Suprapubic skin (tissue), 4 donors: Measurements from ENCODE around the gene ENPP3. TPM values are rescaled to one million over a fixed set of nuclear protein-coding genes. Genes with fewer than 3 reads are reported as not detected.

Experiments
- DNase-seq, 2 donors: peaks; one replicate each; pipeline ENCODE4 v3.0.0-alpha.2; 2019; ENCODE audit warnings: low spot score in 2 of 2
- H3K27ac ChIP-seq: fragments of 200-600 bp; sonication (generic); one replicate; pipeline ENCODE4 v1.5.1; 2019
- H3K27me3 ChIP-seq: fragments of 200-600 bp; sonication (generic); one replicate; pipeline ENCODE4 v1.5.1; 2019
- H3K36me3 ChIP-seq: fragments of 200-600 bp; sonication (generic); one replicate; pipeline ENCODE4 v1.5.1; 2019
- H3K4me1 ChIP-seq: fragments of 200-600 bp; sonication (generic); one replicate; pipeline ENCODE4 v1.5.1; 2019
- H3K4me3 ChIP-seq: fragments of 200-600 bp; sonication (generic); one replicate; pipeline ENCODE4 v1.5.1; 2019; ENCODE audit warnings: mild to moderate bottlenecking
- H3K9me3 ChIP-seq: fragments of 200-600 bp; sonication (generic); one replicate; pipeline ENCODE4 v1.5.1; 2019
- EP300 ChIP-seq: sonication (generic); formaldehyde crosslinking; IDR thresholded peaks from one replicate; pipeline ENCODE4 v1.6.1; 2017; ENCODE audit warnings: antibody characterized with exemption
- POLR2A ChIP-seq, 2 donors: fragments of 450-650 bp; IDR thresholded peaks; one replicate each; pipeline ENCODE4 v1.6.1; 2017; ENCODE audit warnings: antibody characterized with exemption in 2 of 2, mild to moderate bottlenecking in 2 of 2, moderate library complexity in 2 of 2
- POLR2AphosphoS5 ChIP-seq, 3 donors: sonication (generic); formaldehyde crosslinking; IDR thresholded peaks; one replicate each; pipeline ENCODE4 v1.6.1; 2017; ENCODE audit warnings: antibody characterized with exemption in 3 of 3
- WGBS: methylation state at CpG from one replicate; pipeline ENCODE4 v1.1.5; 2018; 5-methylcytosine and 5-hydroxymethylcytosine counted together
- total RNA-seq, 4 donors: library from RNA; depleted of rRNA; stranded (reverse); fragments of >200 nt; gene quantifications; one replicate each; pipeline ENCODE4 v1.1.0, GENCODE V29; 2016
- TF ChIP-seq, protein P1 (sequence below), 2 donors: fragments of 200-600 bp in 1 of 2; fragments of 450-650 bp in 1 of 2; sonication (generic) in 1 of 2; IDR thresholded peaks; one replicate each; pipeline ENCODE4 v1.5.1; 2016 to 2019; ENCODE audit warnings: antibody characterized with exemption in 2 of 2, mild to moderate bottlenecking in 1 of 2, moderate library complexity in 1 of 2

ENPP3 gene
- total RNA-seq, 4 donors from 2014 or later, result 0.15 to 3.1 (median 0.68) TPM

DNA sequence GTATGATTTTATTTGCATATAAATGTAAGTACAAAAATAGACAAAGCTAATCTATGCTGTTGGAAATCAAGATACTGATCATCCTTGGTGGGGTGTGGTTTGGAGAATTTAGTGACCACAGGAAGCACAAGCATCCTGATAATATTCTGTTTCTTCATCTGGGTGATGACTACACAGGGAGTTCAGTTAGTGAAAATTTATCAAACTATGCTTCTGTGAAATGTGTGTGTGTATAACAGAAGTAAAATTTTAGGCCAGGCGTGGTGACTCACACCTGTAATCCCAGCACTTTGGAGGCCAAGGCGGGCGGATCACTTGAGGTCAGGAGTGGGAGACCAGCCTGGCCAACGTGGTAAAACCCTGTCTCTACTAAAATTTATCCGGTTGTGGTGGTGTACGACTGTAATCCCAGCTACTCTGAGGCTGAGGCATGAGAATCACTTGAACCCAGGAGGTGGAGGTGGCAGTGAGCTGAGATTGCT lies 20.6 kb downstream of the ENPP3 start:
- H3K27me3 ChIP-seq, result no peaks in the 10 kb centered on the region
- H3K27ac ChIP-seq, result no peak overlapping the region
- H3K4me3 ChIP-seq, result no peak overlapping the region
- H3K9me3 ChIP-seq, result no peaks in the 10 kb centered on the region
- no peak for DNase-seq
- 84% methylated on average over 6 of the region's 6 CpGs for WGBS
- no peaks in the 10 kb centered on the region for H3K4me1 ChIP-seq
- TF ChIP-seq, protein P1, sequence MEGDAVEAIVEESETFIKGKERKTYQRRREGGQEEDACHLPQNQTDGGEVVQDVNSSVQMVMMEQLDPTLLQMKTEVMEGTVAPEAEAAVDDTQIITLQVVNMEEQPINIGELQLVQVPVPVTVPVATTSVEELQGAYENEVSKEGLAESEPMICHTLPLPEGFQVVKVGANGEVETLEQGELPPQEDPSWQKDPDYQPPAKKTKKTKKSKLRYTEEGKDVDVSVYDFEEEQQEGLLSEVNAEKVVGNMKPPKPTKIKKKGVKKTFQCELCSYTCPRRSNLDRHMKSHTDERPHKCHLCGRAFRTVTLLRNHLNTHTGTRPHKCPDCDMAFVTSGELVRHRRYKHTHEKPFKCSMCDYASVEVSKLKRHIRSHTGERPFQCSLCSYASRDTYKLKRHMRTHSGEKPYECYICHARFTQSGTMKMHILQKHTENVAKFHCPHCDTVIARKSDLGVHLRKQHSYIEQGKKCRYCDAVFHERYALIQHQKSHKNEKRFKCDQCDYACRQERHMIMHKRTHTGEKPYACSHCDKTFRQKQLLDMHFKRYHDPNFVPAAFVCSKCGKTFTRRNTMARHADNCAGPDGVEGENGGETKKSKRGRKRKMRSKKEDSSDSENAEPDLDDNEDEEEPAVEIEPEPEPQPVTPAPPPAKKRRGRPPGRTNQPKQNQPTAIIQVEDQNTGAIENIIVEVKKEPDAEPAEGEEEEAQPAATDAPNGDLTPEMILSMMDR (IDR thresholded peaks at IDR 0.05), result no peak
- TF ChIP-seq POLR2A (IDR thresholded peaks at IDR 0.05) (no peak), POLR2AphosphoS5 (IDR thresholded peaks at IDR 0.05) (no peak)
- no peaks in the 10 kb centered on the region for H3K36me3 ChIP-seq

GRCh38 chr6:131658287-131658686 lies 21.2 kb downstream of the ENPP3 start:
- no peak overlapping the region for H3K27ac ChIP-seq
- no peak overlapping the region for H3K4me3 ChIP-seq
- 92% methylated on average over 3 of the region's 3 CpGs for WGBS
- no peaks in the 10 kb centered on the region for H3K4me1 ChIP-seq
- H3K9me3 ChIP-seq, result no peaks in the 10 kb centered on the region
- DNase-seq, result no peak
- H3K36me3 ChIP-seq, result no peaks in the 10 kb centered on the region
- TF ChIP-seq EP300, result no peak
- TF ChIP-seq, protein P1 (IDR thresholded peaks at IDR 0.05), result no peak
- TF ChIP-seq POLR2AphosphoS5 (IDR thresholded peaks at IDR 0.05), result no peak
- no peak for TF ChIP-seq POLR2A (IDR thresholded peaks at IDR 0.05)
- no peaks in the 10 kb centered on the region for H3K27me3 ChIP-seq

- DNase-seq, result no peak
- H3K4me3 ChIP-seq, result no peak overlapping the region
- H3K9me3 ChIP-seq, result no peaks in the 10 kb centered on the region
- no peaks in the 10 kb centered on the region for H3K36me3 ChIP-seq
- WGBS, result 74% methylated on average over 1 of the region's 1 CpG
- no peaks in the 10 kb centered on the region for H3K27me3 ChIP-seq
- TF ChIP-seq POLR2A (IDR thresholded peaks at IDR 0.05) (no peak), EP300 (no peak)
- H3K4me1 ChIP-seq, result no peaks in the 10 kb centered on the region
- no peak overlapping the region for H3K27ac ChIP-seq
These were observed 23.1 kb downstream of the ENPP3 start for GRCh38 chr6:131660195-131660594.

GRCh38 chr6:131663578-131664165 lies 26.6 kb downstream of the ENPP3 start:
- no peak for DNase-seq
- 93% methylated on average over 2 of the region's 2 CpGs for WGBS
- no peaks in the 10 kb centered on the region for H3K27me3 ChIP-seq
- no peaks in the 10 kb centered on the region for H3K36me3 ChIP-seq
- no peaks in the 10 kb centered on the region for H3K9me3 ChIP-seq
- H3K4me1 ChIP-seq, result no peaks in the 10 kb centered on the region
- TF ChIP-seq POLR2AphosphoS5 (IDR thresholded peaks at IDR 0.05) (no peak), POLR2A (IDR thresholded peaks at IDR 0.05) (no peak), EP300 (no peak)
- TF ChIP-seq, protein P1 (IDR thresholded peaks at IDR 0.05), result no peak
- H3K4me3 ChIP-seq, result no peak overlapping the region
- H3K27ac ChIP-seq, result no peak overlapping the region

DNA sequence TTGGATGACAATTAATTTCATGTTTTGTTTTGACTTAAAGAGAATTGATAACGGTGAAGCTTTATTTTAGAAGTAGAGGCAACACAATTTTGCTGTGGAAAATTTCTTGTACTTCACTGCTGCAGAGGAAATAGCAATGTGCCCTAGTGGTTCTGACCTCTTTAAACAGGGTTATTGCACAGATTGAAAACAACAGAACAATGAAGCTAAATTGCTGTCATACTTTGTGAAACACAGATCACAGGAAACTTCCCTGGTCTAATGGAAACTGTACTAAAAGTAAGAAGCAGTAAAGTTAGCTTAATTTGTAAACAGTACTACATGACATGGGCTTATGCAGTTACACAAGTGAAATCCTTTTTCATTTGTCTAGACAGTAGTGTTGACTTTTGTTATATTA lies 32.8 kb downstream of the ENPP3 start:
- no peak for DNase-seq
- no peak overlapping the region for H3K27ac ChIP-seq
- no peaks in the 10 kb centered on the region for H3K9me3 ChIP-seq
- 49% methylated on average over 1 of the region's 1 CpG for WGBS
- no peak overlapping the region for H3K4me3 ChIP-seq
- no peaks in the 10 kb centered on the region for H3K4me1 ChIP-seq
- TF ChIP-seq POLR2AphosphoS5 (IDR thresholded peaks at IDR 0.05) (no peak), EP300 (no peak), POLR2A (IDR thresholded peaks at IDR 0.05) (no peak)
- TF ChIP-seq, protein P1 (IDR thresholded peaks at IDR 0.05), result no peak
- H3K36me3 ChIP-seq, result no peaks in the 10 kb centered on the region
- no peaks in the 10 kb centered on the region for H3K27me3 ChIP-seq

GRCh38 chr6:131673184-131673583 lies 36.1 kb downstream of the ENPP3 start:
- no peak for DNase-seq
- TF ChIP-seq, protein P1 (IDR thresholded peaks at IDR 0.05), result no peak
- no peak for TF ChIP-seq POLR2AphosphoS5 (IDR thresholded peaks at IDR 0.05)
- no peaks in the 10 kb centered on the region for H3K4me1 ChIP-seq
- H3K4me3 ChIP-seq, result no peak overlapping the region
- H3K36me3 ChIP-seq, result no peaks in the 10 kb centered on the region
- 97% methylated on average over 2 of the region's 2 CpGs for WGBS
- no peaks in the 10 kb centered on the region for H3K9me3 ChIP-seq
- H3K27me3 ChIP-seq, result no peaks in the 10 kb centered on the region
- H3K27ac ChIP-seq, result no peak overlapping the region
